Coronary artery (tissue), 2 donors: ENCODE results near the gene NHERF2.

ENCODE experiments used
- DNase-seq: peaks from one replicate; pipeline ENCODE4 v3.0.0-alpha.2; 2017; ENCODE audit warnings: low spot score
- H3K27ac ChIP-seq, 2 donors: fragments of 200-600 bp; sonication (generic); one replicate each; pipeline ENCODE4 v1.5.1; 2016 to 2019
- H3K4me3 ChIP-seq: fragments of 200-600 bp; sonication (generic); 2 replicates; pipeline ENCODE4 v1.5.1; 2016; ENCODE audit warnings: mild to moderate bottlenecking, moderate library complexity
- CTCF ChIP-seq: fragments of 200-600 bp; sonication (generic); IDR thresholded peaks from one replicate; pipeline ENCODE4 v1.5.1; 2019; ENCODE audit warnings: antibody characterized with exemption

Gene NHERF2

GRCh38 chr16:2078096-2078495 lies 51.4 kb downstream of the NHERF2 start:
- TF ChIP-seq CTCF, result no peak
- no peak for DNase-seq
- H3K4me3 ChIP-seq, result no peak overlapping the region
- no peak overlapping the region for H3K27ac ChIP-seq

- no peak for DNase-seq
- no peak overlapping the region for H3K27ac ChIP-seq
- no peak overlapping the region for H3K4me3 ChIP-seq
- TF ChIP-seq CTCF, result no peak
Observed at GRCh38 chr16:2078691-2079090, 52.0 kb downstream of the NHERF2 start.

GRCh38 chr16:2079311-2079800 lies 52.7 kb downstream of the NHERF2 start:
- no peak for DNase-seq
- TF ChIP-seq CTCF, result no peak
- no peak overlapping the region for H3K27ac ChIP-seq
- H3K4me3 ChIP-seq, result no peak overlapping the region

- no peak overlapping the region for H3K27ac ChIP-seq
- DNase-seq, result no peak
- no peak for TF ChIP-seq CTCF
- no peak overlapping the region for H3K4me3 ChIP-seq
Observed at GRCh38 chr16:2079991-2080390, 53.3 kb downstream of the NHERF2 start.

GRCh38 chr16:2081201-2082084 lies 54.7 kb downstream of the NHERF2 start:
- no peak overlapping the region for H3K4me3 ChIP-seq
- peak overlapping the region in 1 of 2 donors; percentile 32 for H3K27ac ChIP-seq
- no peak for DNase-seq
- TF ChIP-seq CTCF, result no peak

GRCh38 chr16:2082171-2082982 lies 55.7 kb downstream of the NHERF2 start:
- DNase-seq, result no peak
- Histone ChIP-seq H3K4me3 (no peak overlapping the region), H3K27ac (peak overlapping the region in 1 of 2 donors; percentile 32)
- TF ChIP-seq CTCF, result no peak
